Measurements from ENCODE around the gene VPS13A.
"Not testable (repeated sequence)": the region's sequence is repeated elsewhere in the genome, so short reads cannot be mapped to it uniquely, and the experiment has no call there.

The VPS13A gene

DNA sequence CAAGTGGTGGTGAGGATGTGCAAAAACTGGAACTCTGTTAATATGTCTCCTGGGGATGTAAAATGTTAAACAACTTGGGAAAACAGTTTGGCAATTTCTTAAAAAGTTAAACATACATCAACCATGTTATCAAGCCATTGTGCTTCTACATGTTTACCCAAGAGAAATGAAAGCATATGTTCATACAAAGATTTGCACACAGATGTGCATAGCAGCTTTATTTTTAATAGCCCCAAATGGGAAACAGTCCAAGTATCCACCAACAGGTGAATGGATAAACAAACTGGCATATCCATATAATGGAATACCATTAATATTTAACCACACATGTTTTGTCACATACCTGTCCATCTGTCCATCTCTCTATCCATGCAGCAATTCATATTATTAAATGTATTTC is 6.2 kb downstream of the VPS13A start:
- no peak for DNase-seq (ENCODE audit: low read depth in 2 of 2)

DNA sequence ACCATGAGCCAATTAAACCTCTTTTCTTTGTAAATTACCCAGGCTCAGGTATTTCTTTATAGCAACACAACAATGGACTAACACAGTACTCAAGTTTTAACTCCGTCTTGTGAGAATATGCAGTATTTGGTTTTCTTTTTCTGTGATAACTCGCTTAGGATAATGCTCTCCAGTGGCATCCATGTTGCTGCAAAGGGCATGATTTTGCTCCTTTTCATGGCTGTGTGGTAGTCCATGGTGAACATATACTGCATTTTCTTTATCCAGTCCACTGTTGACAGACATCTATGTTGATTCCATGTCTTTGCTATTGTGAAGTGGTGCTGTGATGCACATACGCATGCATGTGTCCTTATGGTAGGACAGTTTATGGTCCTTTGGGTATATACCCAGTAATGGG is 10.9 kb downstream of the VPS13A start:
- DNase-seq (ENCODE audit: low read depth in 2 of 2): no peak

DNA sequence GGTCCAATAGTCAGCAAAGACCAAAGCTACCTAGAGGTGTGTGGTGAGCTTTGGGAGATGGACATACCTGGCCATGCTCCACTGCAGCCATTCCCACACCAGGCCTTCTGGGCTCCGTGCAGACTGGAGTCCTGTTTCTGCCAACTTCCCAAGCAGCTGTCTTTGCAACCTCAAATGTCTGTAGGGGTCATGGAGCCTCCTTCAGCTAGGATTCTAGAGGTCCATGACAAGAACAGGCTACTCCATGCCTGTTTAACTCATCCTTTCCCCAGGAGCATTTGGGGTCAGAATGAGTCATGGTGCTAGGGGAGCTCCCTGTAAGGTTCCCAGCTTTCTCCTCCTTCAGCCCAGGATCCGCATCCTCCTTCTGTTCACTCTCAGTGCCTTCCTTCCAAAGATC is 17.1 kb downstream of the VPS13A start:
- no peak for DNase-seq (ENCODE audit: low read depth in 2 of 2)

DNA sequence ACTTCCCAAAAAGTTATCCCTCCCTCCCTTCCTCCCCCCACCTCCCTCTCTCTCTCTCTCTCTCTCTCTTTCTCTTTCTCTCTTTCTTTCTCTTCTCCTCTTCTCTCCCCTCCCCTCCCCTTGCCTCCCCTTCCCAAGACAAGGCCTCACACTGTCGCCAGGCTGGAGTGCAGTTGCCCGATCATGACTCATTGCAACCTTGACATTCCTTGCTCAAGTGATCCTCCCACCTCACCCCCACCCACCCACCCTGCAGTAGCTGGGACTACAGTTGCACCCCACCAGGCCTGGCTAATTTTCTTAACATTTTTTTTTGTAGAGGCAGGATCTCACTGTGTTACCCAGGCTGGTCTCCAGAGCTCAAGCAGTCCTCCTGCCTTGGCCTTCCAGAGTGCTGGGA is 32.8 kb downstream of the VPS13A start:
- no peak for DNase-seq (ENCODE audit: low read depth in 2 of 2)

DNA sequence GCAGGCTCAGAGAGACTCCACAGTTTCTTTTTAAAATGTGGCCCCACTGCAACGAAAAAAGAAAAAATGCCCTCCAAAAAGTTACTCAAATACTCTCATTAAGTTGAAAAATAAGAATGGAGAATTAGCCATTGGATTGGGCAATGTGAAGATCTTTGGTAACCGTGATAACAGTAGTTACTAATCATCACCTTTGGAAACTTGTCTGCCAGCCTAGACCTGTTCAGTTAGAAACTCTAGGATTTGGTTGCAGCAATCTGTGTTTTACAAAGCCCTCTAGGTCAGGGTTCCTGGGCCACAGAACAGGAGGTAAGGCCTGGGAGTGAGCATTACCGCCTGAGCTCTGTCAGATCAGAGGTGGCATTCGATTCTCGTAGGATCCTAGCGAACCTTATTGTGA is 34.2 kb downstream of the VPS13A start:
- DNase-seq (ENCODE audit: low read depth in 2 of 2): no peak

DNA sequence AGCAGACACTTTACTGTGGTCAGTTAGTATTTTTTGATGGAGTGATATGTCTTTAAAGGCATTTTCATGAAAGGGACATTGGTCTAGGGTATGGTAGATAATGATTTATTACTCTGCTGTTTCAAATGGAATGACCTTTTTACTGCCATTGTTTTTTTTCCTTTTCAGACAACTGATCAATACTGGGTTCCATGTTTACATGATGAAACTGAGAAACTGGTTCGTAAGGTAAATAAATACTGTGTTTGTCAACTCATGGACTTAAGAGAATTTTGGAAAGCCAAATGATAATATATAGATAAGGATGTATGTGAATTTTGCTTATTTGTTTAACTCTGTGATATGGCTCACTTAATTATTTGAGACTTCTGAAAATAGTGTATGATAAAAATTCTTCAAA is 35.5 kb downstream of the VPS13A start:
- DNase-seq (ENCODE audit: low read depth in 2 of 2): no peak

DNA sequence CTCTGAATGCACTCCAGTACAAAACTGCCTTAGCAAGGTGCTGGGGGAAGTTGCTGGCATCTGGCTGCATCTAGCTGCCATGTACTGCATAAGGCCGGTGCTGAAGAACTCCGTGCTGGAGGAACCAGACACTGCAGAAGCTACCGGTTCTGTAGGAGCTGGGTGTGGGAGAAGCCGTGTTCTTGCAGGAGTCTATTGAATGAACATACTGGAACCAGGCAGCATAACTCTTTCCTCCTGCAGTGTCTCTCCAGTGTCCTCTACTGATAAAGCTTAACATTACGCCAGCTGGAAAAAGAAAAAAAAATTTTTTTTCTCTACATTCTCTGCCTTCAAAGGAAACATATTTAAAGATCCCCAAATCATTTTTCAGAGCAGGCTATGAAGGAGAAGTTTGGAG is 38.5 kb downstream of the VPS13A start:
- DNase-seq (ENCODE audit: low read depth in 2 of 2): no peak

DNA sequence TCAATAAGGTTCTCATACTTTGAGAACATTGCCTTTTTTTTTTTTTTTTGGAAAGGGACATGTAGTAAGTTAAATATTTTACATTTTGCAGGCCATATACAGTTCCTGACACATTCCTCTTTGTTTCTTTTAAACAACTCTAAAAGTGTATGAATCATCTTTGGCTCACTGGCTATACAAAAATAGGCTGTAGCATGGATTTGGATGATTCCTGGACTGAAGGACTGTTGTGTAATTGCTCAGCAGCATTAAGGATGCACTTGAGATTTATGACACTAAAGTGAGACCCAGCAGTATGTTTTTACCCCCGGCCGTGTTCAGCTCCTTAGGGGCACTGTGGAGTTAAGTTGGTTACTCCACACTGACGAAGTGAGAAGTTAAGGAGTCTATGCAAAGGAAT is 41.3 kb downstream of the VPS13A start:
- no peak for DNase-seq (ENCODE audit: low read depth in 2 of 2)

DNA sequence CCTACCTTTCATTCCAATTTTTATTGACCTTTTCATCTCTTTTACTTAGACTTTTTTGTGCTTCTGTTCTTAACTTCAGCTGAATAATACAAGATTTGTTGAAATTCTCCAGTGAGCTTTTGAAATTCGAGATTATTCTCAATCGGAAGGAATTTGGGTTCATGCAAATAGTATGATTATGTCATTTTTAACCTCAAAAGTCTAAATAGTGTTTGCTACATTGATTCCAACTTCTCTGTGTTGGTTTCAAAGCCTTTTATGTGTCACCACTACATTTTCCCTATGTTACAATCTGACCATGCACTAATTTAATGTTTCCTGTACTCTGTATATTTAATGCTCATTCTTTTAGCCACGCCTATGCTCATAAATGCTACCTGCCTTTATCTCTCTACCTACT is 44.1 kb downstream of the VPS13A start:
- DNase-seq (ENCODE audit: low read depth in 2 of 2): no peak

DNA sequence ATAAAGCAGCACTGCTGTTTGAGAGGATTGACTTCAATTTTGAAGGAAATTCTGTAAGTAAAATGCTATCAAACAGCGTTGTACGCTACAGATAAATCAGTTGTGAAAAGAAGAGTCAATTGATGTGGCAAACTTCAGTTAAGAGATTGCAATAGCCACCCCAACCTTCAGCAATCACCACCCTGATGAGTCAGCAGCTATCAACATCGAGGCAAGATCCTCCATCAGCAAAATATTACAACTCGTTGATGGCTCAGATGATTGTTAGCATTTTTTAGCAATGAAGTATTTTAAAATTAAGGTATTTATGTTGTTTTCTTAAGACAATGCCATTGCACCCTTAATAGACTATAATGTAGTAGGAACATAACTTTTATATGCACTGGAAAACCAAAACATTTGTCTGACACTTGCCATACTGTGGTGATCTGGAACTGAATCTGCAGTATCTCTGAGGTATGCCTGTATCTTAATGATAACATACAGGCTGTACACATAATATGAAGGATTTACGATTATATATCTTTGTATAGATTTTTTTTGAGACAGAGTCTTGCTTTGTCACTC is 47.5 kb downstream of the VPS13A start:
- DNase-seq (ENCODE audit: low read depth in 2 of 2): no peak

DNA sequence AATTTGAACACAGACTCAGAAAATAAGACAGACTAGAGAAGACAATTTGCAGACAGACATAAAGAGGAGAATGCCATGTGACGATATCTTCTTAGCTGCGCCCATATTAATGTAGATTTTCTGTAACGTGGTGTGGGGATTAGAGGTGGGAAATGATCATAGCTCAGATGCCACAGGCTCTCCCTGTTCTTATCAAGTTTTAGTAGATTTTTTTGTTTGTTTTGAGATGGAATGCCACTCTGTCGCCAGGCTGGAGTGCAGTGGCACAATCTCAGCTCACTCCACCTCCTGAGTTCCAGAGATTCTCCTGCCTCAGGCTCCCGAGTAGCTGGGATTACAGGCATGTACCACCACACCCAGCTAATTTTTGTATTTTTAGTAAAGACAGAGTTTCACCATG is 59.4 kb downstream of the VPS13A start:
- no peak for DNase-seq (ENCODE audit: low read depth in 2 of 2)

DNA sequence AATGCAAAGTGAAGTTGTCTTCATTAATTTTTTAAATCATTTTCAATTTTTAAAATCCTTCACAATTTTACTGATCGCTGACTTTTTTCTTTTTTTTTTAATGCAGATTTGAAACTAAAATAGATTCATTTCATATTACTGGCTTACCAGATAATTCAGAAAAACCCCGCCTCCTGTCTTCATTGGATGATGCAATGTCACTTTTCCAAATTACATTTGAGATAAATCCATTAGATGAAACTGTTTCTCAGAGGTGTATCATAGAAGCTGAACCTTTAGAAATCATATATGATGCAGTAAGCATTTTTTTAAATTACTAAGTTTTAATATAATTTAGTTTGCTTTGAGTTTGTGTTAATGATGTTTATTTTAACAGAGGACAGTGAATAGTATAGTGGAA is 60.6 kb downstream of the VPS13A start:
- DNase-seq (ENCODE audit: low read depth in 2 of 2): no peak

DNA sequence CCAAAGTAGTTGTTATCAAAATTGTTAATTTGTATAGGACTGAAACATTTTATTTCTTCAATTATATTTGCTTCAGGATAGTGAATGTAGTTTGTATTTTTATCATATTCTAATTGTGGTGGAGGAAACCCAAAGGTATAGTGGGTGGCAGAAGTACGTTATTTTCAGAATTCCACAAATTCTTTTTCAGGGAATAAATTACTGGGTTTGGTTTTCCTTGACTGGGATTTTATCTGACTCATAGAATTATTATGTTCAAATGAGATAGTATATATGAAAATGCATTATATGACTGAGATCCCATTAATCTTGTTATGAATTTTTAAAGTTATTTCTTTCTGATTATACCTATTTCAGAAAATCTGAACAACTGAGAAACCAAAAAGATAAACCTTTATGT is 73.7 kb downstream of the VPS13A start:
- DNase-seq (ENCODE audit: low read depth in 2 of 2): no peak

DNA sequence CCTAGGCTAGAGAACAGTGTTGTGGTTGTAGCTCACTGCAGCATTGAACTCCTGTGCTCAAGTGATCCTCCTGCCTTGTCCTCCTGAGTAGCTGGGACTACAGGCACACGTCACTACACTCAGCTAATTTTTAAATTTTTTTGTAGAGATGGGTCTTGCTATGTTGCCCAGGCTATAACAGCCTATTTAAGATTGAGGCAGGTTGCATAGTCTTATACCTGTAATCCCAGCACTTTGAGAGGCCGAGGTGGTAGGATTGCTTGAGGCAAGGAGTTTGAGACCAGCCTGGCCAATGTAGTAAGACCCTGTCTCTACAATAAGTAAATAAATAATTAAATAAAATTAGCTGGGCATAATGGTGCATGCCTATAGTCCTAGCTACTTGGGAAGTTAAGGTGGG is 79.9 kb downstream of the VPS13A start:
- no peak for DNase-seq (ENCODE audit: low read depth in 2 of 2)

DNA sequence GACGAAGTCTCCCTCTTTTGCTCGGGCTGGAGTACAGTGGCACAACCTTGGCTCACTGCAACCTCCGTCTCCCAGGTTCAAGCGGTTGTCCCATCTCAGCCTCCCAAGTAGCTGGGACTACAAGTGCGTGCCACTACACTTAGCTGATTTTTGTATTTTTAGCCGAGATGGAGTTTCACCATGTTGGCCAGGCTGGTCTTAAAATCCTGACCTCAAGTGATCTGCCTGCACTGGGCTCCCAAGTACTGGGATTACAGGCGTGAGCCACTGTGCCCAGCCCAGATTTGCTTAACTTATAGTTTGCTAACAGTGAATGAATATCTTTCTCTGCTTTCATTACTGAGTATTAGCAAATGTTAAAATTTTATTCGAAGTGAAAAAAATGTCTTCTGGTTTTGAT is 84.3 kb downstream of the VPS13A start:
- no peak for DNase-seq (ENCODE audit: low read depth in 2 of 2)

DNA sequence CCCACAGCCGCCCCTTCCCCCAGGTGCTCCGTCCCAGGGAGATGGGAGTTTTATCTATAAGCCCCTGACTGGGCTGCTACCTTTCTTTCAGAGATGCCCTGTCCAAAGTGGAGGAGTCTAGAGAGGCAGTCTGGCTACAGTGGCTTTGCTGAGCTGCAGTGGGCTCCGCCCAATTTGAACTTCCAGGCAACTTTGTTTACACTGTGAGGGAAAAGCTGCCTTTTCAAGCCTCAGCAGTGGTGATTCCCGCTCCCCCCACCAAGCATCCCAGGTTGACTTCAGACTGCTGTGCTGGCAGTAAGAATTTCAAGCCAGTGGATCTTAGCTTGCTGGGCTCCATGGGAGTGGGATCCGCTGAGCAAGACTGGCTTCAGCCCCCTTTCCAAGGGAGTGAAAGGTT is 90.4 kb downstream of the VPS13A start:
- DNase-seq (ENCODE audit: low read depth in 2 of 2): not testable (repeated sequence)

DNA sequence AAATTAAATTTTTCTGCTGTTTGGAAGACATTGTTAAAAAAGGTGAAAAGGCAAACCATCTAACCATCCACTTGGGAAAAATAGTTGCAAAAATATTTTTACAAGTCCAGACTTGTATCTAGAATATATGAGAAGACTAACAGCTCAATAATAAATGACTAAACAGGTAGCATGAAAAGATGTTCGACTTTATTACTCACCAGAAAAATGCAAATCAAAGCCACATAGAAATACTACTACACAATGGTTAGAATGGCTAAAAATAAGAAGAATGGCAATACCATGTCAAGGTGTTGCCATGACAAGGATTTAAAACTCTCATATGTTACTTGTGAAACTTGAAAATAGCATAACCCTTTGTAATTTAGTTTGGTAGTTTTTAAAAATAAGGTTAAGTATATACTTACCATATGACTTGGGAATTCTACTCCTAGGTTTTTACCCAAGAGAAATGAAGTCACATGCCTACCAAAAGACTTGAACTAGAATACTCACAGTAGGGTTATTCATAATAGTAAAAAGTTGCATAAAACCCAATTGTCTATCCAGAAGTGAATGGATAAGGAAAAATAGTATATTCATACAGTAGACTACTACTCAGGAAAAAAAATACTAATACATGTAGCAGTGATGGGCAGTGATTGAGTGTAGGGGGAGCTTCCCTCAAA is 93.8 kb downstream of the VPS13A start:
- DNase-seq (ENCODE audit: low read depth in 2 of 2): no peak

DNA sequence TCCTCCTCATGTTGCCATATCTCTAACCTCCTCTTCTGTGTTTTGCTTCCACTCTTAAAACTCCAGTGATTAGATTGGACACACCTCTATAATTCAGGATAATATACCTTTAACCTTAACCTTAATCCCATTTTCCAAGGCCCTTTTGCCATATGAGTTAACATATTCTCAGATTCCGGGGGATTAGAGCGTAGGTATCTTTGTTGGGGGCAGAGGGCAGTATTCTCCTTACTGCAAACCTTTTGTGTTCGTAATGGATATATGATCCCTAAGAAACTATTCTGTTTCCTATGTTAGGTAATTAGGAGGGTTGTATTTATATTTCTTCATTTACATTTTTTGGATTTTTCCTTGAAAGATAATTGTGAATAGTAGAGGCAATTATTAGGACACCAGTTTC is 99.5 kb downstream of the VPS13A start:
- no peak for DNase-seq (ENCODE audit: low read depth in 2 of 2)

DNA sequence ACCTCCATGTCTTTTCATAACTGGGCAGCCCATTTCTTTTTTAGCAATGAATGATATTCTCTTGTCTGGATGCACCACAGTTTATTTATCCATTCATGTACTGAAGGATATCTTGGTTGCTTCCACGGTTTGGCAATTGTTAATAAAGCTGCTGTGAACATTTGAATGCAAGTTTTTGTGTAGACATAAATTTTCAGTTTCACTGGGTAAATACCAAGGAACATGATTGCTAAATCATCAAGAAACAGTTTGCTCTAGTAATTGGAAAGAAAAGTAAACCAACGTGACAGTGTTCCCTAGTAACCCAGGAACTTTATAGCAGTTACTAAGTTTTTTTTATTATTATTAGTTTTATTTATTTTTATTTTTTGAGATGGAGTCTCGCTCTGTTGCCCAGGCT is 100.4 kb downstream of the VPS13A start:
- no peak for DNase-seq (ENCODE audit: low read depth in 2 of 2)

DNA sequence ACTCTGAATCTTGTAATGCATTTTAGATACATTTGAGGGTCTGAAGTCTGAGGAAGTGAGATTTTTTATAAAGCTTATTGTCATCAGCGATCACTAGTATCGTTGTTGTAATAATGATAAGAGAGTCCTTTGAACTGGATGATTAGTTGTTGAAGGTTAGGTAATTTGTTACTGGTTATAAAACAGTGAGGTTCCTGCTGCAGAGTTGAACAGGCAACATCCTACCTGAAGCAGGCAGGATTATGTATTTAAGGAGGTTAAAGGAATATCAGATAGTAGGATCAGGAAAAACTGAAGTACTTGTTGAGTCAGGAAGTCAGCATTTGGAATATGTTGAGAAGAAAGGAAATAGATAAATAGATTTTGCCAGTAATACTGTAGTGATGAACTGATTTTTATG is 106.7 kb downstream of the VPS13A start:
- DNase-seq (ENCODE audit: low read depth in 2 of 2): no peak

DNA sequence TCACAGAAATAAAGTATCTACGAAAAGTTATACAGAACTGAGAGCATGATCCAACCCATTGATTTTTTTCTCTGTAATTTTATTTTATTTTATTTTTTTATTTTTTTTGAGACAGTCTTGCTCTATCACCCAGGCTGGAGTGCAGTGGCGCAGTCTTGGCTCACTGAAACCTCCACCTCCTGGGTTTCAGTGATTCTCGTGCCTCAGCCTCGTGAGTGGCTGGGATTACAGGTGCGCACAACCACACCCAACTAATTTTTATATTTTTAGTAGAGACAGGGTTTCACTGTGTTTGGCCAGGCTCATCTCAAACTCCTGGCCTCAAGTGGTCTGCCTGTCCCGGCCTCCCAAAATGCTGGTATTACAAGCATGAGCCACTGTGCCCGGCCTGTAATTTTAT is 107.3 kb downstream of the VPS13A start:
- no peak for DNase-seq (ENCODE audit: low read depth in 2 of 2)

DNA sequence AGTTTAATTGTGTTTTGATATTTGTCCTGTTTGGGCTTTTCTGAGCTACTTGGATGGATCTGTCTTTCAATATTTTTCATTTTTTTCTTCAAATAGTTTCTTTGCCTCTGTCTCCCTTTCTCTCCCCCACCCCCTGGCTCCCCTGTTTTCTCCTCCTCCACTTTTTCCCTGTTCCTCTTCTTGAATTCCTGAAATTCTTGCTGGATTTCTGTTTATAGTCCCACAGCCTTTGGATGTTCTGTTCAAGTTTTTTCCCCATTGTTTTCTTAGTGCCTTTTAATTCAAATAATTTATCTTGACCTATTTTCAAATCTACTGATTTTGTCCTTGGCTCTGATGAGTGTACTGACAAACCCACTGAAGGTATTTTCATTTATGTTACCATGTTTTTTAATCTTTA is 113.0 kb downstream of the VPS13A start:
- DNase-seq (ENCODE audit: low read depth in 2 of 2): no peak

DNA sequence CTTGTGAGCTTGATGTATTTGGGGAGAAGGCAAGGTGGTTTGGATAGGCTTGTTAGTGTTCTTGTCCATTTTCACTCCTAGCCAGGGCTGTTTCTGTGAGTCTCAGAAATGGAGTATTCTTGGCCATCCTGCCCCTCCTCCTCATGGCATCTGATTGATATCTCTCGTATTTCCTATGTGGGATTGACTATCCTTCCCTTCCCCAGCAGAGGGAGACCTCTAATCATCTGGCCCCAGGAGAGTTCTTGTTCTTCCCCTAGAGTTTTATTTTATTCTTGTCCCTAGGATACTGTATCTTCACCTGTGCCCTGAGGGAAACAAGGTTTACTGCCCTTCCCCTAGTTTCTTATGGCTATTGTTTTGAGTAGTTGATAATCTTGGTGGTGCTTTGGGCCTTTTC is 114.4 kb downstream of the VPS13A start:
- no peak for DNase-seq (ENCODE audit: low read depth in 2 of 2)

DNA sequence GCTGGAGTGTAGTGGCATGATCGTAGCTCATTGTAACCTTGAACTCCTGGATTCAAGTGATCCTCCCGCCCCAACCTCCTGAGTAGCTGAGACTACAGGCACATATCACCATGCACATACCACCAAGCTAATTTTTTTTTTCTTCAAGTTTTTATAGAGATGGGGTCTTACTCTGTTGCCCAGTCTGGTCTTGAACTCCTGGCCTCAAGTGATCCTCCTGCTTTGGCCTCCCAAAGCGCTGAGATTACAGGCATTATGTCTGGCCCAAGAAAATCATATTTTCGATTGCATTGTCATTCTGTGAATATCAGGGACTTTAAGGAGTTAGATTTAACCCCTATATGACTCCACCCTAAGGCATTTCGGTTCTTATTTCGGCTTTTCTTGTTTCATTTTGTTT is 116.6 kb downstream of the VPS13A start:
- no peak for DNase-seq (ENCODE audit: low read depth in 2 of 2)

All from stimulated activated CD4-positive, alpha-beta T cell treated with anti-CD3 and anti-CD28 coated beads, Interleukin-12 subunit alpha, Interleukin-12 subunit beta, amount 100 ng/mL, for 24 hours (primary cell).